DND-41 (cell line): Measurements from ENCODE around the gene PI4KA.

Source experiments
- EZH2 ChIP-seq: IDR thresholded peaks from 3 replicates; pipeline ENCODE4 v1.6.1; 2012; ENCODE audit warnings: borderline replicate concordance, low read depth, mild to moderate bottlenecking, moderate library complexity, low read length, inconsistent platforms; ENCODE audit not compliant: severe bottlenecking
- TF ChIP-seq, protein P1 (sequence below): IDR thresholded peaks from 2 replicates; pipeline ENCODE4 v1.5.1; 2012; ENCODE audit warnings: borderline replicate concordance, low read length, moderate library complexity, mild to moderate bottlenecking; ENCODE audit not compliant: poor library complexity, severe bottlenecking; ENCODE audit errors: extremely low read depth

DNA sequence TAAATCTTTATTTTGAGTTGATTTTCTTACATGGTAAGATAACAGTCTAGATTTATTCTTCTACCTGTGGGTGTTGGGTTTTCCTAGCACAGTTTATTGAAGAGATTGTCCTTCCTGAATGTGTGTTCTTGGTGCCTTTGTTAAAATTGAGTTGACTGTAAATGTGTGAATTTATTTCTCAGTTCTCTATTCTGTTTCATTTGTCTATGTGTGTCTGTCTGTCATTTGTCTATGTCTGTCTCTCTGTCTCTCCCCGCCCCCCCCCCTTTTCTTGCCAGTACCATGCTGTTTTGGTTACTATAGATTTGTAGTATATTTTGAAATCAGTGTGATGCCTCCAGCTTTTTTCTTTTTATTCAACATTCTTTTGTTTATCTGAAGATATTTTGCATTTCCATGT, 199.4 kb downstream of the PI4KA start:
- TF ChIP-seq, protein P1, sequence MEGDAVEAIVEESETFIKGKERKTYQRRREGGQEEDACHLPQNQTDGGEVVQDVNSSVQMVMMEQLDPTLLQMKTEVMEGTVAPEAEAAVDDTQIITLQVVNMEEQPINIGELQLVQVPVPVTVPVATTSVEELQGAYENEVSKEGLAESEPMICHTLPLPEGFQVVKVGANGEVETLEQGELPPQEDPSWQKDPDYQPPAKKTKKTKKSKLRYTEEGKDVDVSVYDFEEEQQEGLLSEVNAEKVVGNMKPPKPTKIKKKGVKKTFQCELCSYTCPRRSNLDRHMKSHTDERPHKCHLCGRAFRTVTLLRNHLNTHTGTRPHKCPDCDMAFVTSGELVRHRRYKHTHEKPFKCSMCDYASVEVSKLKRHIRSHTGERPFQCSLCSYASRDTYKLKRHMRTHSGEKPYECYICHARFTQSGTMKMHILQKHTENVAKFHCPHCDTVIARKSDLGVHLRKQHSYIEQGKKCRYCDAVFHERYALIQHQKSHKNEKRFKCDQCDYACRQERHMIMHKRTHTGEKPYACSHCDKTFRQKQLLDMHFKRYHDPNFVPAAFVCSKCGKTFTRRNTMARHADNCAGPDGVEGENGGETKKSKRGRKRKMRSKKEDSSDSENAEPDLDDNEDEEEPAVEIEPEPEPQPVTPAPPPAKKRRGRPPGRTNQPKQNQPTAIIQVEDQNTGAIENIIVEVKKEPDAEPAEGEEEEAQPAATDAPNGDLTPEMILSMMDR, result no peak
- no peak for TF ChIP-seq EZH2
